Activated CD8-positive, alpha-beta memory T cell treated with anti-CD3 and anti-CD28 coated beads for 1 hour (primary cell): ENCODE measurements around the gene IL5RA.

Experiments
- DNase-seq, 2 donors: peaks; one replicate each; pipeline ENCODE4 v3.0.0-alpha.2; 2020; ENCODE audit warnings: low read depth in 1 of 2; ENCODE audit errors: extremely low read depth in 1 of 2

Gene IL5RA

DNA sequence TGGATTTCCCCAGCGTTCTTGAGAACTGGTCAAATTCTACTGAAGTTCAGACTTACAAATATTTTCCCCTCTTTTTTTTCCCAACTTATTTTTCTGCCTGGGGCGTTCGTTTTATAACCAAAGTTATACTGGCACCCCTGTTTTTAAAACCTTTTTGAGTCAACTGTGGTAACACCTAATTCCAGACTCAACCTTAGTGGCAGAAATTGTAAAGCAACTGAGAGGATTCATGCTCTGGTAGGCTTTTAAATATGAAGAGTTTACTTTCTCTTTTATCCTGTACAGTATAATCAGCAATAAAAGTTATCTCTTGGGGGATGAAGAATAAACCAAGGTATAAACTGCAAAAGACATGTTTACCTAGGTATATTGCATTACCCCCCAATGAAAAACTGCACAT, 2.3 kb downstream of the IL5RA start:
- DNase-seq, result no peak

DNA sequence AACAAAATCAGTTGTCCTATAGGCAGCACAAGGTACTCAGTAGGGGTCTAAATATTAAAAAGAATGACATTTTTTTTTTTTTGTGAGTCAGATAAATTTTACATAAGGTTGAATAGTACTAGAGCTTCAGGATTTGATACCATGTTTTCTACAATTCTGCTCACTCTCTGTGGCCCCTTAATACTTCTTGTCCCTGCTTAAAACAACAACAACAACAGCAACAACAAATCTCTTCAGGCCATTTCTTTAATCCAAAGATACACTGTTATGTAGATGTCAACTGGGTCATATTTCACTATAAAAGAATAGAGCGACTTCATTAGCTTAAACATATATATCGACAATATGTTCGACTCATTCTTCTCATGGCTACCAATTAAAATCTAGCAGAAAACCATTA, 3.0 kb downstream of the IL5RA start:
- no peak for DNase-seq

DNA sequence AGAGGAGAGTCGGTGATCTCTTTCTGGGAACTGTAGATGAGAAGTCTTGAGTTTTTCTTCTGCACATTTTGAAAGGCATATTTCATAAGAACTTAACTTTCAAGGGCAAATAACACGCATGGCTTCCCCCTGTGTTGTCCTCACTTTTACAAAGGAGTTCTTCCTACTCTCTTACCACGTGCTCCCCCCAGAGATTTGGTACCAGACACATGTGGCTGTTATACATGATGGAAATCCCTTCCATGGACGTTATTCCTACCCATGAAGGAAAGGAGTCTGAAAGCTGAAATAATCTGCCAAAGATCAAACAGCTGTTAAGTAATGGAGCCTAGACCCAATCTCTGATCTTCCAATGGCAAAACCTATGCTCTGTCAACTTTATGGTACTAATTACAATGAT, 4.4 kb downstream of the IL5RA start:
- DNase-seq, result no peak

DNA sequence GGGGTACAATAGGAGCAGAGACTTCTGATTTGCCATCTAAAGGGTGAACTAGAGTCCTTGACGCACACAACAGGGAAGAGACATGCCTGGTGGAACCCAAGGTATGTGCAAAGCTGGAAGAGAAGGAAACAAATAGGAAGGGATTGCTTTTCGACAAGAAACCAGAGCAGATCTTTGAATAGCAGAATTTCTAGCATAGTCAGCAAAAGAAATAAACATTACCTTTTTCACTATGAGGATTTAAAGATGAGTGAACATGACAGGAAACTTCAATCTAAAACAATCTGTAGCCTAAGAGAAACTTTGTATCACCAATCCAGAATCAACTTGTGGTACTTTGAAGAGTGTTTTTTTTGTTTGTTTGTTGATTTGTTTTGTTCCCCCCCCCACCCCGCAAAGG, 4.9 kb downstream of the IL5RA start:
- no peak for DNase-seq

DNA sequence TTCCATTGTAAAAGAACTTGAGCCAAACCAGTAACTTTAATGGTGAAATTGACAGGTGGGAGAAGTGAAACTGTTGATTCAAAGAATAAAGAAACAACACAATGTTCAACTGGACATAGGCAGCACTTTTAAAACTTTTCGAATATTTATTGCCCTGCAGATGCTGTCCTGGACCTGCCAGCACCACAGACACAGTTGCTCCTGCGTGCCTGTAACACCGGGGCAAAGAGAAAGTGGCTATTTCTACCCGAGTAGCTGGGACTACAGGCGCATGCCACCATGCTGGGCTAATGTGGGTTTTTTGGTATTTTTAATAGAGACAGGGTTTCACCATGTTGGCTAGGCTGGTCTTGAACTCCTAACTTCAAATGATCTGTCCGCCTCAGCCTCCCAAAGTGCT, 7.4 kb downstream of the IL5RA start:
- no peak for DNase-seq

DNA sequence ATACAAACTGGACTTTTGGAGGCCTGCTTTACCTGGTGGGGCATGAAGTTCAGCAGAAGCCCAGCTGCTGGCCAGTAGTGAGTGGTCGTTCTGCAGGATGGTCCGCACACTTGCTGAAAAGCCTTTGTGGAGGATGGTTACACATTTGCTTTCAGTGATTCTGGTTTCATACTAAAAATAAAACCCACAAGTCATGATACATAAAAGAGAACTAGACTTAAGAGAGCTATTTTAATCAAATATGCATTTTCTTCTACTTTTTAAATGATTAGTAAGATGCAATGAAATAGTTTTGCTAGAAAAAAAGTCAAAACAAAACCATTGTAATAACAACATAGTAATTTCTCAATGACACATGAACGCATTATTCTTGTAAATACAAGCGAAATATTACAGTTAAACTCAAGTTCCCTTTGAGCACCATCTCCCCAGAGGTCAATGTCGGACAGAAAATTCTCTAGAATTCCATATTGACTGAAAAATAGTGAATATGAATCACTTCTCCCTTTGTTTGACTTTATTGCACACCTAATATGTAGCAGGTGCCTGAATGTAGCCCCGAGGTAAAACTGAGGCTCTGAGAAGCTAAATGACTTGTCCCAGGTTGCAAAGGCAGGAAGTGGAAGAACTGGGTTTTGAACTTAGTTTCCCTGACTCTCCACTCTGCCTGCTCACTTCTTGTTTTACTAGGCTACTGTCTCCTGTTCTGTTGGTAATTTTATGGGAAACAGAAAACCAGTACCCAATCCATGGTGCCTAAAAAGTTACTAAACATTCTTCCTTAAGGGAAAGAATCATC, 8.3 kb downstream of the IL5RA start:
- no peak for DNase-seq

DNA sequence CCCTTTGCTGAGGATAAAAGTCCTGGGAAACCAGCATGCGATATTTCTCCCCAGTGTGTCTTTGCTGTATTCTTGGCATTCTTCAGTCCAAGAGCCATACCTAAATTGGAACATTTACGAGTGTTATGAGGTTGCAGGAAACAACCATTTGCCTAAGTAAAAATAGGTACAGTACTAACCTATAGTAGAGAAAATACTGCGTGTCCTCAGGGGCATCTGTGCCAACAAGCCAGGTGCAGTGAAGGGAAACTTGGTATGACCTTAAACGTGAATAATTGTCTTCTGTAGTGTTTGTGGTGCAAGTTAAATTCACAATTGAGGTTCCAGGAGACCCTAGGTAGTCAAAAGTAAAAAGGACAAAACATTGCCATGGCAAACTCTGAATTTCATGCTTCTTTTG, 12.2 kb downstream of the IL5RA start:
- DNase-seq, result no peak

DNA sequence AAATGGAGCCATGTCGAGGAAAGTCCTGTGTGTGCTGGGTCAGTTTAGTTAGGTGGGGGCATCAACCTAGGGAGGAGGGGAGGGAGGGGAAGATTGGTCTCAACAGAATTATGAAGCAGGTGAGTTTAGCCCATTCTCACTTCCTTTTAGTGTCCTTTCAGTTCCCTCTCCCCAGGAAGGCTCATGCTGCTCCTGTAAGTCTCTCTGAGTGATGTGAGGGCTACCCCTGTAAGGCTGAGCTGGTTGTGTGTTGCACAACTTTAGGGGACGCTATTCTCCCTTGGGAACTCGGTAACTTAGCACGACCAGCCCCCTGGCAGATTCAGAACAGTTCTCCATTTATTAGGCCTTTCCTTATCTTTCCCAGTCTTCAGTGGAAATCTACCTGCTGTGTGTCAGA, 21.2 kb downstream of the IL5RA start:
- no peak for DNase-seq

DNA sequence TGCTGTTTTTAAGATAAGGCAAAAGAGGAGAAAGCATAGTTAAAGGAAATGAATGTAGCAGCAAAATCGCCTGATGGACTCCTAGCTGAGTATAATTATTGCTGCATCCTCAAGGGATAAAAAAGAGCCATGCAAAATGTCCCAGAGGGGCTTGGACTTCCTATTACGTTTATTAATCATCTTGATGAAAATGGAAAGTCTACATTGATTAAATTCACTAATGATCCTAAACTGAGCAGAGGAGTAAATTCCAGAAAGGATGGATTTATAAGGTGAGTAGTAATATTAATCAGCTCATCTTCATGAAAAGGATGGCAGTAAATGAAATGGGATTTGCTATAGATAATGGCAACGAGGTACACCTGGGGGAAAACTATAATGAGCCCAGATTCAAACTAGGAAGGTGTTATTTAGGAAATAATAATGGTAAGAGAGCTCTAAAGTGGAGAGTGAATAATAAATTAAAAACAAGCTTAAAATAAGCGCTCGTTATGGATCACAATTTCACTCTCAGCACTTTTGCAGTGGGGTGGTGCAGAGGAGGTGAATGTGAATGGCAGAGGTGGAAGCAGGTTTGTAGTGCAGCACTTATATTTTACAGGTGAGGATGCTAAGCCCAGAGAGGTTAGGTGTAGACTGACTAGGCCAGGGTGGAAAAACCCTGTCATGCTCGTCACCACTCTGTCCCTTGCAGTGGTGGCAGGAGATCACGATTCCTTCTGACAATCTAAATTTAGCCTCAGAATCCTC, 22.3 kb downstream of the IL5RA start:
- no peak for DNase-seq

DNA sequence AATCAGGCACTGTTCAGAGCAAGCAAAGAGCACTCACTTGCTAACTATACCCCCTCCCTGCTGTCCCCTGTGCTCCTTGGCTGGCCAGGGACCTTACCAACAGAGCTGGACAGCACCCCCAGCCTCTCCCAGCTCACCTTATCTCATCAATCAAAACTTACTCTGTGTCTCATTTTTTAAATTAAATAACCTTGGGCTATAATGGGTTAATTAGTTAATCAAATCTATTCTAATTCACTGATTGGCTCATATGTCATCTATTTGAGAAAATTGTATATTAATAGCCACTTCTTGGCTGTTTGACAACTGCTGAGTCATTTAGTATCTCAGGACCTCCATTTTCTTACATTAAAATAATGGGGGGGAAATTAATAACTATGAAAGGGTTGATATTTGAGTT, 22.9 kb downstream of the IL5RA start:
- DNase-seq, result no peak

DNA sequence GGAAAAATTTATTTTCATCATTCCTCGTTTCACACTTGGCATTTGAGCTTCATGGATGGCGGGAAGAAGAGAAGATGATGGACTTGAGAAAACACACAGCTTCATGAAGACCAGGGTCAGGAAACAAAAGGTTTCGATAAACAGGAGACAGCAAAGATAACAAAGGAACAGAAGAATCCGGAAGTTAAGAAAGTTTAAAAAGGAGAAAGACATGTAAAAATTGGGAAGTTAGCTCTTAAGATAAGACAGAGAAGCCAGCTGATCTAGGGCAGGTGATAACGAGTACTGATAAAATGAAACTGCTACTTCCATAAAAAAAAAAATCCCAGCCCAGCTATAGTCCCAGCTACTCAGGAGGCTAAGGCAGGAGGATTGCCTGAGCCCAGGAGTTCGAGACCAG, 23.9 kb downstream of the IL5RA start:
- DNase-seq, result no peak

DNA sequence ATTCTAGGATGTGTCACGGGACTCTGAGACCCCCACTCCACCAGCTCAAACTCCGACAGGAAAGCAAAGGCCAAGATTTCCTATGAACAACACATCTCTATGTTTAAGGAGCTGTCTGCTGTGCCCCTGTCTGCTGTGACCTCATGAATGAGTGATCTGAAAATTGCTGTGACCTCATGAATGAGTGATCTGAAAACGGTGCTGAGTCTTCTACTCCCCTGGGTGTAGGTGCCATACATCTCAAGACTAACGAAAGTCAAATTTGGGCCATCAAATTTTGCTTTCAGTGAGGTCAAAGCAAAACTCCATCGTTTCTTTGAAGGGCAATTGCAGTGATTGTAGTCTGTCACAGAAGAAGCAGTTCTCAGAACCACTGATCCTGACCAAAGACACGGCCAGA, 24.4 kb downstream of the IL5RA start:
- no peak for DNase-seq

DNA sequence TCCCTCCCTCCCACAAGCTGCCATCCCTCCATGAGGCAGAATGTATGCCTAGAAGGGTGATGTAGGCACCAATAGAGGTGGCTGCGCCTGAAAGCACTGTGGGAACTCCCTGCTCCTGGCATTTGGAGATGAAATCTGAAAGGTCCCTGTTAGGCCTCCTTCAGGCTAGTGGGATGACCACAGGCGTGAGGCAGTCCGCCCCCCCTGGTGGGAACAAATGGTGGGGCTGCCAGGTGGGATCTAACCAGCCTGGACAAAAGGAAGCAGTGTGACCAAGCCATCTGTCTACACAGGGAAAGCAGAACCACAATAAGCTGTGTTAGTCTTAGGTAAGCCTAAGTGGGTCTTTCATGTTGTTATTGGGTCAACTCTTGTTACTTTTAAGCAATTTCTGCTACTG, 25.3 kb downstream of the IL5RA start:
- DNase-seq, result no peak

DNA sequence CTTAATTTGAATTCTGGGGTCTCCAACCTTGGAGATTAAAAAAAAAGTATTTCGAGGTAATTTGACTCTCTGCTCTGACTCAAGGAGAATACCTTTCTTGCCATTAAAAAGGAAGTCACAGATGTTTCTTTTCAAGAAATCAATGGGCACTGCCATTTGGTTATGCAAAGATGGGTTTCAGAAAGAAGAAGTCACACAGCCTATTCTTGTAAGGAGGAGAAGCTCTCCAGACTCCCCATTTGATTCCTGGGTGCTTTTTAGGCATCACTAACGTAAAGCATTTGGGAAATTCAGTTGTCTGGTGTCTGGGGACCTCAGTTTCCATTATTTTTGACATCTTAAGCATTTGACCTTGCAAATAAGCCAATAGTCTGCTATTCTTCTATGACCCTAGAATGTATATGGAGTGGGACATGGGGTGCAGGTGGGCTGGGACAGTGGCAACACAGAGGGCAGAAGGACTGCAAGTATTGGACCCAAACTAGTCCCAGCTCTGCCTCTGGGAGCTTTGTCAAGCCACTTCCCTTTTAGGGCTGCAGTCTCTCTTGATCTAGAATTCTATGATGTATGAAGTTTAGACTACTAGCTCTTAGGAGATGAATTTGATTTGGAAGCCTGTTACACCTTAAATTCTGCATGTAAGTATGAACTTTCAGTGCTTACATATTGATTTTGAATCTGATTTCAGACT, 27.8 kb downstream of the IL5RA start:
- DNase-seq, result no peak

DNA sequence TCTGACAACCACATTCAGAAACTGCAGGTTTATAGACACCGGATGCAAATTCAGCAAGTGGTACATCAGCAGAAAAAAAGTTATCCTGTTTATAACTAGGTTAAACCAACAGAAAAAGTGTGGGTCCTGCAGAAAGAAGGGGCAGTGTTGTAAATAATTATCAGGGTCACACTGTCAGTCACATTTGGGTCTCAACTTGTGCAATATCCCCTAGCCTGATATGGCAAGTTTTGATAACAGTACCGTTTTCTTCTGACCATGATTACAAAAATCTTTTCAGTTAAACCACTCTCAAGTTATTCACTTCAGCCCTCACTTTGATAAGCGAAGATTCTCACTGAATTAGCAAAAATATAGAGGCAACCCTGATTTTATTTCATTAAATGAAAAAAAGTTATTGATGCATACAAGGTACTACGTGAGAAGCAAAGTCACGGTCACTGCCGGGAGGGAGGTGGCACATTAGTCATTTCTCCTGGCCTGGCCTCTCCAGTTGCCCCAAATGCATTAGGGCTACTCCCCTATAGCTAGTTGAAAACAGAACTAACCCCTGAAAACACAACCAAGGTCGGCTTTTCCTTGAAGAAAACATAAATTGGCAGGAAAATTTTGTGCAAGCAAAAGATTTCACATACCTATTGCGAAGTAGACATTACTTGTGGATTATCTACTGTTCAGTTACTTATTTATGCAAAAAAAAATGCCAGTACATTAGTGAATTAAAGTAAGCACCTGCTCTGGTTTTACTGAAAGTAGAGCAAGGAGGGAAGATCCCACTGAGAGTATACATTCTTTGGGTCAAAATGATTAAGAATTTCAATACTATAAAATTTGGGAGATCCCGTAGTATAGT, 28.6 kb downstream of the IL5RA start:
- DNase-seq, result no peak

DNA sequence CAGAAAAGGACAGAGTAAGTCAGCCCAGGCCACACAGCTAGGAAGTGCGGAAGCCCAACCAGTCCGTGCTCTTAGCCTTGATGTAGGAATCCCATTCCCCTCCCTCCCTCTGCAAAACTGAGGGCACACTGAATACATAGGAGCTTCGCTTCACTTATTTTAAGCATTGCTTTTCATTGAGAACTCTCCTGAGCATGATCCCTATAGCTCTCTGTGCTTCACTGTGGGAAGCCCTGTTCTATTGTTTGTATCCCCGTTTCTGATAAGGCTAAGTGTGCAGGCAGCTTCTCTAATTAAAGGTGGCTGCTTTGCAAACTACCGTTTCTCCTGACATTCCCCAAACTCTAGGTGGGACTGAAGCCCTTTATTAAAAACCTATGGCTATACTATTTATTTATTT, 29.9 kb downstream of the IL5RA start:
- DNase-seq, result no peak

DNA sequence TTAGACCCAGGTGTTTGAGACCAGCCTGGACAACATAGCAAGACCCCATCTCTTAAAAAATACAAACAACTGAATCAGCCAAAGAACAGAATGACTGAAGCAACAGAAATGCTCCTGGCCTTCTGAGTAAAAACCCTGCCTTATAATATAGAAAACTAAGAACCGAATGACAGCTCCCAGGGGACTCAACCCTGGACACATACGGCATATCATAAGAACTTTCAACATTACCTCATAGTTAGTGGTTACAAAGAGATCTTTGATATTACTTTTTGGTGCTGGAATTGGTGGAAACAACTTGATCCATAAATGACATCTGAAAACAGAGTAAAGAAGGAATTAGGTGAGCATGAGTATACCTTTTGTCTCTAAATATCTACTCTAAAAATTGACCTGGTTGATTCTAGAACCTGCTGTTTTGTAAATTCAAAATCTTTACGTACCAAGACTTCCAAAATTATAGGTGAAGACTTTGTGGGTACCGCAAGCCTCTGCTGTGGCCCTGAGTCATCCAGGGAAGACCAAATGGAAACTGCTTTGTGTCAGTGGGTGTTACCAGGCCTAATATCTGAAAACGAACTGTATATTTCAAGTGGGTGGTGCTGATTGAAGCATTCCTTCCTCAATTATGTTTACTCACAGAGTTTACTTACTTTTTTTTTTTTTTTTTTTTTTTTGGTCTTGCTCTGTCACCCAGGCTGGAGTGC, 35.5 kb downstream of the IL5RA start:
- no peak for DNase-seq

DNA sequence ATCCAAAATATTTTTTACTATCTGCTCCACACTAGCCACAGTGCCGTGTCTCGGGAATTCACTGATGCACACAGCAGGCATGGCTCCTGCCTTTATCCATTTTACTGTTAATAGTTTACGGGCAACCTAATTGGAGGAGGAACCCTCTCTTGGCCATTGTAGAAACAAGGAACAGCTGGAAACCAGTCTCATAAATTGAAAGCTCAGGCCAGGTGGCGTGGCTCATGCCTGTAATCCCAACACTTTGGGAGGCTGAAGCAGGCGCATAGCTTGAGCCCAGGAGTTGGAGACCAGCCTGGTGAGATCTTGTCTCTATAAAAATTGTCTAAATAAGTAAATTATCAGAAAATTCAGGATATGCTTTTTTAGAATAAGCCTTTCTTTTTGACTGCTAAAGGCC, 39.0 kb downstream of the IL5RA start:
- DNase-seq, result no peak

DNA sequence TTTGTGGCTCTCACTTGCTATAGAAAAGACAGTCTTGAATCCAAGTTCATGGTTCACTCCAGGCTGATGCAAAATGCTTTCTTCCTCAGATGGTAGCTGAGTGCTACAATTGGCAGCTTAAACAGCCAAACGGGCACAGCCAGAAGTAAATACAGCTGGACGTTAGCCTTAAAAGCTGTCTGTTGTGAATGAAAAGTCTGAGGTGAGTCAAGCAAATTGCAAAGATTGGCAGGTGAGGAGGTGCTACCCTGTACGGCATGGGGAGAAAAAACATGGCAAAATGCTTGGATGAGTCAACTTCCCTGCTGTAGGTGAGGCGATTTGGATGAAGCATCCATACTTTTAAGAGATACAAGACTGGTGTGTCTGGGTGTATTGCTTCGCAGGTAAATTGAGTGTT, 40.5 kb downstream of the IL5RA start:
- DNase-seq, result no peak

DNA sequence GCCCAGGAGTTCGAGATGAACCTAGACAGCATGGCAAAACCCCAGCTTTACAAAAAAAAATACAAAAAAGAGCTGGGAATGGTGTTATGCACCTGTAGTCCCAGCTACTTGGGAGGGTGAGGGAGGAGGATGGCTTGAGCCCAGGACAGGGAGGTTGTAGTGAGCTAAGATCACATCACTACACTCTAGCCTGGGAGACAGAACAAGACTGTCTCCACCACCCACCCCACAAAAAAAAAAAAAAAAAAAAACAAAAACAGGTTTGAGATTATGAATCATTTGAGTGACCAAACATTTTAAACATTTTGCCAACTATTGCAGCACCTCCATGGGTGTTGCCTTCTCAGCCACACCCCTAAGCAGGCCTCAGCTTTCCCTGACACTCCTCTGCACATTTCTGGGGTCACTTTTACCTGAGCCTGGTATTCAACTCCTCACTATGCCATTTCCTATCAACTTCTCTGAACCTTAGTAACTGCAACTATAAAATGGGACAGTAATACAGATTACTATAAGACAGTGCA, 41.8 kb downstream of the IL5RA start:
- DNase-seq, result no peak
